GM12878 (cell line): ENCODE data around the gene VPS26A. TPM values are rescaled to one million over a fixed set of nuclear protein-coding genes. Genes with fewer than 3 reads are reported as not detected.

ENCODE experiments used
- CBX3 ChIP-seq: fragments of 200-600 bp; sonication (generic); IDR thresholded peaks from 2 replicates; pipeline ENCODE4 v1.6.1; 2016; ENCODE audit warnings: low read depth, borderline replicate concordance
- CHD4 ChIP-seq: fragments of 200-600 bp; sonication (generic); IDR thresholded peaks from 2 replicates; pipeline ENCODE4 v1.6.1; 2016; ENCODE audit warnings: mild to moderate bottlenecking
- E4F1 ChIP-seq: fragments of 450-650 bp; IDR thresholded peaks from 2 replicates; pipeline ENCODE4 v1.6.1; 2018; ENCODE audit warnings: borderline replicate concordance, mild to moderate bottlenecking; ENCODE audit not compliant: partially characterized antibody
- EED ChIP-seq: sonication (generic); IDR thresholded peaks from 2 replicates; pipeline ENCODE4 v1.6.1; 2016; ENCODE audit warnings: antibody characterized with exemption, low read depth
- JUND ChIP-seq: IDR thresholded peaks from 2 replicates; pipeline ENCODE4 v1.6.1; 2012; ENCODE audit warnings: low read depth, mild to moderate bottlenecking, low read length, improper control_type of control experiment, moderate library complexity
- MTA2 ChIP-seq: fragments of 450-650 bp; IDR thresholded peaks from 2 replicates; pipeline ENCODE4 v1.6.1; 2016; ENCODE audit warnings: low read depth, mild to moderate bottlenecking, moderate library complexity
- RB1 ChIP-seq: fragments of 450-650 bp; formaldehyde crosslinking; IDR thresholded peaks from 2 replicates; pipeline ENCODE4 v1.6.1; 2017; ENCODE audit warnings: mild to moderate bottlenecking, borderline replicate concordance
- REST ChIP-seq: IDR thresholded peaks from 2 replicates; pipeline ENCODE4 v1.6.1; 2012; ENCODE audit warnings: mild to moderate bottlenecking, low read depth, low read length
- SMAD1 ChIP-seq: fragments of 450-650 bp; IDR thresholded peaks from 2 replicates; pipeline ENCODE4 v1.6.1; 2018; ENCODE audit warnings: mild to moderate bottlenecking, low read depth; ENCODE audit not compliant: partially characterized antibody
- polyA plus RNA-seq, 11 experiments: library from polyadenylated mRNA; depleted of rRNA in 4 of 11; unstranded in 6 of 11; stranded (reverse) in 5 of 11; fragments of >200 nt; fragmentation: Nextera tagmentation in 4 of 11; fragmentation: Illumina TruSeq in 1 of 11; extraction: Ambion mirVana in 4 of 11; extraction: Trizol in 1 of 11; gene quantifications; 1 replicate in 1 of 11; 2 replicates in 10 of 11; pipeline versions ENCODE4 v1.2.1 to v1.2.3, GENCODE V29; 2011 to 2016; ENCODE audit warnings: inconsistent platforms in 2 of 11, missing spikeins in 2 of 11, low read depth in 1 of 11
- total RNA-seq, 4 experiments: library from RNA; depleted of rRNA in 3 of 4; stranded (reverse); fragments of >200 nt in 3 of 4; fragmentation: Illumina TruSeq in 1 of 4; extraction: Trizol in 1 of 4; gene quantifications; 2 replicates each; pipeline versions ENCODE4 v1.2.1 to v1.2.3, GENCODE V29; 2013 to 2021
- TF ChIP-seq, protein P1 (sequence below): fragments of 450-650 bp; IDR thresholded peaks from 2 replicates; pipeline ENCODE4 v1.6.1; 2017; ENCODE audit warnings: low read depth, mild to moderate bottlenecking, moderate library complexity

VPS26A gene
- total and polyA plus RNA-seq, 10 of the 15 experiments (the other 5 are each of a cell fraction or from before 2014, with no cell fraction given): 16.8 to 72.3 (median 26.8) TPM

- no peak for TF ChIP-seq E4F1
- TF ChIP-seq, protein P1, sequence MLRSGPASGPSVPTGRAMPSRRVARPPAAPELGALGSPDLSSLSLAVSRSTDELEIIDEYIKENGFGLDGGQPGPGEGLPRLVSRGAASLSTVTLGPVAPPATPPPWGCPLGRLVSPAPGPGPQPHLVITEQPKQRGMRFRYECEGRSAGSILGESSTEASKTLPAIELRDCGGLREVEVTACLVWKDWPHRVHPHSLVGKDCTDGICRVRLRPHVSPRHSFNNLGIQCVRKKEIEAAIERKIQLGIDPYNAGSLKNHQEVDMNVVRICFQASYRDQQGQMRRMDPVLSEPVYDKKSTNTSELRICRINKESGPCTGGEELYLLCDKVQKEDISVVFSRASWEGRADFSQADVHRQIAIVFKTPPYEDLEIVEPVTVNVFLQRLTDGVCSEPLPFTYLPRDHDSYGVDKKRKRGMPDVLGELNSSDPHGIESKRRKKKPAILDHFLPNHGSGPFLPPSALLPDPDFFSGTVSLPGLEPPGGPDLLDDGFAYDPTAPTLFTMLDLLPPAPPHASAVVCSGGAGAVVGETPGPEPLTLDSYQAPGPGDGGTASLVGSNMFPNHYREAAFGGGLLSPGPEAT: no peak
- TF ChIP-seq MTA2: no peak
- no peak for TF ChIP-seq JUND
- TF ChIP-seq EED: no peak
- no peak for TF ChIP-seq CBX3
- no peak for TF ChIP-seq CHD4
- TF ChIP-seq REST: no peak
- no peak for TF ChIP-seq RB1
- no peak for TF ChIP-seq SMAD1
Measured at GRCh38 chr10:69145329-69145728, 21.4 kb downstream of the VPS26A start (continued).
